Neural cell (in vitro differentiated cells): ENCODE data around the gene SH3BP5L.

Experiments
- POLR2AphosphoS5 ChIP-seq: IDR thresholded peaks from 2 replicates; pipeline ENCODE4 v1.6.1; 2012
- TF ChIP-seq, protein P1 (sequence below): fragments of 450-650 bp; IDR thresholded peaks from 2 replicates; pipeline ENCODE4 v1.5.1; 2014; ENCODE audit warnings: antibody characterized with exemption, mild to moderate bottlenecking, moderate library complexity; ENCODE audit not compliant: poor library complexity, severe bottlenecking

DNA sequence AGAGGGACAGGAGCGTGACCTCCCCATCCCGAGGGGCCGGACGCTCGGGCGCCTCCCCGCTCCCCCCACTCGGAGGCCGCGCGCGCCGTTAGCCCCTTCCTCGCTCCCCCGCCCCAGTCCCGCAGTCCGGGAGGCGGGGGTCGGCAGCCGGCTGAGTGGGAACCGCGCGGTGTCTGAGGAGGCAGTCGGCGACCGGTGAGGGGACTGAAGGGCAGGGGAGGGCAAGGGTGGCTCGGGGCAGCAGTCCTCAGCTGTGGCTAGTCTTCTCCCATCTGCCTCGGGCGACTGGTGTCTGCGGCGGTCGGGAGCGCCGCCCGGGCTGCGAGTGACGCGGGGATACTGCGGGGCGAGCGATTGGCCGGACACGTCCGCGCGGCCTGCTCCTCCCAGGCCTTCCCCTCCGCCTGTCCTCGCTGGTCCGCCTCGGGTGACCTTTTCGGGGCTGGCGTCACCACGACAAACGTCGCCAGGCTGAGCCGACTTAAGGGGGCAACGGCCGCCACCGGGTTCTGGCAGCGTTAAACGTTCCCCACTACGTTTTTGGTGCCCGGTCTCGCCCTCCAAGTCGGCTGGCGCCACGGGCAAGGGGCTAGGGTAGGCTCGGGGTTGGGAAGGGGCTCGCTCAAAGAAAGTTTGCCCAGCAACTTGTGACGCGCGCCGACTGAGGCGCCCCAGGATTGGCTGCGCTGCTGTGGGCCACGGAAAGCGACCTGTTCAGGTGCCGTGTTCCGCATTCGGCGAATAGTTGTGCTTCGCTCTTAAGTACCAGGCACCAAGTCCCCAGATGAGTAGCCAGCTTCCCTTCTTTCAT is 12.8 kb upstream of the SH3BP5L start:
- TF ChIP-seq, protein P1, sequence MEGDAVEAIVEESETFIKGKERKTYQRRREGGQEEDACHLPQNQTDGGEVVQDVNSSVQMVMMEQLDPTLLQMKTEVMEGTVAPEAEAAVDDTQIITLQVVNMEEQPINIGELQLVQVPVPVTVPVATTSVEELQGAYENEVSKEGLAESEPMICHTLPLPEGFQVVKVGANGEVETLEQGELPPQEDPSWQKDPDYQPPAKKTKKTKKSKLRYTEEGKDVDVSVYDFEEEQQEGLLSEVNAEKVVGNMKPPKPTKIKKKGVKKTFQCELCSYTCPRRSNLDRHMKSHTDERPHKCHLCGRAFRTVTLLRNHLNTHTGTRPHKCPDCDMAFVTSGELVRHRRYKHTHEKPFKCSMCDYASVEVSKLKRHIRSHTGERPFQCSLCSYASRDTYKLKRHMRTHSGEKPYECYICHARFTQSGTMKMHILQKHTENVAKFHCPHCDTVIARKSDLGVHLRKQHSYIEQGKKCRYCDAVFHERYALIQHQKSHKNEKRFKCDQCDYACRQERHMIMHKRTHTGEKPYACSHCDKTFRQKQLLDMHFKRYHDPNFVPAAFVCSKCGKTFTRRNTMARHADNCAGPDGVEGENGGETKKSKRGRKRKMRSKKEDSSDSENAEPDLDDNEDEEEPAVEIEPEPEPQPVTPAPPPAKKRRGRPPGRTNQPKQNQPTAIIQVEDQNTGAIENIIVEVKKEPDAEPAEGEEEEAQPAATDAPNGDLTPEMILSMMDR, result no peak
- TF ChIP-seq POLR2AphosphoS5, result no peak
